ENCODE data around the gene PPCDC. TPM values are rescaled to one million over a fixed set of nuclear protein-coding genes. Genes with fewer than 3 reads are reported as not detected.

Gene PPCDC
- total RNA-seq, 1 donor from 2014 or later: 17.2 TPM

- no peak overlapping the region for H3K27ac Mint-ChIP-seq
- peaks cover 5% of the 10 kb centered on the region for H3K4me1 Mint-ChIP-seq
- H3K27me3 Mint-ChIP-seq (ENCODE audit: low read depth): no peaks in the 10 kb centered on the region
- no peak overlapping the region for H3K4me3 Mint-ChIP-seq
- DNase-seq (ENCODE audit: low spot score in 2 of 2, unreplicated experiment in 2 of 2): no peak
- TF ChIP-seq, protein P1, sequence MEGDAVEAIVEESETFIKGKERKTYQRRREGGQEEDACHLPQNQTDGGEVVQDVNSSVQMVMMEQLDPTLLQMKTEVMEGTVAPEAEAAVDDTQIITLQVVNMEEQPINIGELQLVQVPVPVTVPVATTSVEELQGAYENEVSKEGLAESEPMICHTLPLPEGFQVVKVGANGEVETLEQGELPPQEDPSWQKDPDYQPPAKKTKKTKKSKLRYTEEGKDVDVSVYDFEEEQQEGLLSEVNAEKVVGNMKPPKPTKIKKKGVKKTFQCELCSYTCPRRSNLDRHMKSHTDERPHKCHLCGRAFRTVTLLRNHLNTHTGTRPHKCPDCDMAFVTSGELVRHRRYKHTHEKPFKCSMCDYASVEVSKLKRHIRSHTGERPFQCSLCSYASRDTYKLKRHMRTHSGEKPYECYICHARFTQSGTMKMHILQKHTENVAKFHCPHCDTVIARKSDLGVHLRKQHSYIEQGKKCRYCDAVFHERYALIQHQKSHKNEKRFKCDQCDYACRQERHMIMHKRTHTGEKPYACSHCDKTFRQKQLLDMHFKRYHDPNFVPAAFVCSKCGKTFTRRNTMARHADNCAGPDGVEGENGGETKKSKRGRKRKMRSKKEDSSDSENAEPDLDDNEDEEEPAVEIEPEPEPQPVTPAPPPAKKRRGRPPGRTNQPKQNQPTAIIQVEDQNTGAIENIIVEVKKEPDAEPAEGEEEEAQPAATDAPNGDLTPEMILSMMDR (IDR thresholded peaks at IDR 0.05; ENCODE audit: unreplicated experiment): no peak
- peaks cover 18% of the 10 kb centered on the region for H3K36me3 Mint-ChIP-seq
- H3K9me3 Mint-ChIP-seq: peaks cover 24% of the 10 kb centered on the region
Observed at GRCh38 chr15:75065851-75066509, 42.6 kb downstream of the PPCDC start.

GRCh38 chr15:75067123-75067830 lies 43.9 kb downstream of the PPCDC start:
- H3K27me3 Mint-ChIP-seq (ENCODE audit: low read depth): no peaks in the 10 kb centered on the region
- H3K4me1 Mint-ChIP-seq: peaks cover 5% of the 10 kb centered on the region
- peaks cover 18% of the 10 kb centered on the region for H3K36me3 Mint-ChIP-seq
- H3K27ac Mint-ChIP-seq: no peak overlapping the region
- TF ChIP-seq, protein P1 (IDR thresholded peaks at IDR 0.05; ENCODE audit: unreplicated experiment): no peak
- DNase-seq (ENCODE audit: low spot score in 2 of 2, unreplicated experiment in 2 of 2): no peak
- peaks cover 27% of the 10 kb centered on the region for H3K9me3 Mint-ChIP-seq
- H3K4me3 Mint-ChIP-seq: no peak overlapping the region

DNA sequence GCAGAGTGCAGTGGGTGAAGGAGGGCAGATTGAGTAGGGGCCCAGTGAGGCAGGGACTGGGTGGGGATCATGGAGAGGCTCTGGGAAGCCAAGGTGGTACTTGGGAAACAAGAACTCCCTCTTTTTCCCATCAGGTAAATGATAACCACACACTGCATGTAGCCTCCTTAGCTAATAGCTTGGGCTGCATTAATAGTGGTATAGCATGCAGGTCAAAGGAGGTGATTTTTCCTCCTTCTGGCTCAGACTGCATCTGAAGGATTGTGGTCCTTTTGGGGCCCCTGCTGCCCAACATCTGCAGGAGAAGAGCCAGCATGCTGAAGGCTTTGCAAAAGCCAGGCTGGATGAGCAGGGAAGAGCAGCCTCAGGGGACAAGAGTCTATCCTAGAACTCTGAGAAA lies 45.4 kb downstream of the PPCDC start:
- H3K9me3 Mint-ChIP-seq: peaks cover 30% of the 10 kb centered on the region
- no peaks in the 10 kb centered on the region for H3K27me3 Mint-ChIP-seq (ENCODE audit: low read depth)
- H3K36me3 Mint-ChIP-seq: peaks cover 18% of the 10 kb centered on the region
- no peak for DNase-seq (ENCODE audit: low spot score in 2 of 2, unreplicated experiment in 2 of 2)
- H3K4me1 Mint-ChIP-seq: peaks cover 5% of the 10 kb centered on the region
- no peak overlapping the region for H3K27ac Mint-ChIP-seq
- no peak overlapping the region for H3K4me3 Mint-ChIP-seq
- TF ChIP-seq, protein P1 (IDR thresholded peaks at IDR 0.05; ENCODE audit: unreplicated experiment): no peak

DNA sequence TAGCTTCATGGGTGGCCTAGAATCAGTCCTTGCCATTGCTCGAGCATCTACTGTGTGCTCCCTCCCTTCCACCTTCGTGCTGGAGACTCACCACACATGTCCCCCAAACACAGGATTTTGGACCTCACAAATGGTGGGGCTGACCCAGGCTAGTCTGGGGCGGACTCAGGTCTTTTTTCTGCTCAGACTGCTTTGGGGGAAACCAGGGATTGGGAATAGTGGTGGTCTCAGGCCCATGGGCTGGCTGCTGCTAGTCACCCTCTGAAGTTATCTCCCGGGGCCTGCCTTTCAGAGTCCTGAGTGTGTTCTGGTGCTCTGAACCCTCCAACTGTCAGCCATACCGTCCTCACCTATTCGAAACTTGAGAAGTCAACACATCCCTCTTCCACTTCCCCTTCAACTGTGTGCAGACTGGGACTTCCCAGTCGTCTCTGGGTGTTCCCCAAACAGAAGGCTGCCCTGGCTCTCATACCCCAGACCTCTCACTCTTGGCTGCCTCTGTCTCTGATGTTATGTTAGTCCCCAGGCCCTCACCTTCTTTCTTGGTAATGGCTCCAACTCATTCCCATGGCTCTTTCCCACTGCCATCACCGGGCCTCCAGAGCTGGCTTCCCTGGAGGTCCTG lies 46.0 kb downstream of the PPCDC start:
- Mint-ChIP-seq H3K9me3 (peaks cover 30% of the 10 kb centered on the region), H3K27me3 (ENCODE audit: low read depth) (no peaks in the 10 kb centered on the region), H3K4me1 (peaks cover 5% of the 10 kb centered on the region), H3K36me3 (peaks cover 18% of the 10 kb centered on the region), H3K27ac (no peak overlapping the region), H3K4me3 (no peak overlapping the region)
- TF ChIP-seq, protein P1 (IDR thresholded peaks at IDR 0.05; ENCODE audit: unreplicated experiment): no peak
- DNase-seq (ENCODE audit: low spot score in 2 of 2, unreplicated experiment in 2 of 2): no peak

- H3K4me3 Mint-ChIP-seq: no peak overlapping the region
- H3K27ac Mint-ChIP-seq: no peak overlapping the region
- H3K27me3 Mint-ChIP-seq (ENCODE audit: low read depth): no peaks in the 10 kb centered on the region
- H3K4me1 Mint-ChIP-seq: peaks cover under 1% of the 10 kb centered on the region
- peaks cover 26% of the 10 kb centered on the region for H3K9me3 Mint-ChIP-seq
- TF ChIP-seq, protein P1 (IDR thresholded peaks at IDR 0.05; ENCODE audit: unreplicated experiment): no peak
- no peak for DNase-seq (ENCODE audit: low spot score in 2 of 2, unreplicated experiment in 2 of 2)
- peaks cover 14% of the 10 kb centered on the region for H3K36me3 Mint-ChIP-seq
Observed at GRCh38 chr15:75070674-75071073, 47.3 kb downstream of the PPCDC start.
